GM06990 (cell line): ENCODE measurements around the gene COG7.

ENCODE experiments used
- DNase-seq: peaks from one replicate; pipeline ENCODE4 v3.0.0-alpha.2; 2011; ENCODE audit not compliant: insufficient read length; ENCODE audit errors: extremely low read depth
- H3K27me3 ChIP-seq: replicated peaks from 2 replicates; pipeline ENCODE4 v1.6.0; 2011; ENCODE audit warnings: low read length; ENCODE audit not compliant: control insufficient read depth, insufficient read depth
- H3K36me3 ChIP-seq: 2 replicates; pipeline ENCODE4 v1.5.1; 2011; ENCODE audit warnings: low read length; ENCODE audit not compliant: control insufficient read depth, insufficient read depth
- H3K4me3 ChIP-seq: replicated peaks from 2 replicates; pipeline ENCODE4 v1.5.1; 2011; ENCODE audit warnings: low read depth, mild to moderate bottlenecking, control low read depth, low read length
- CTCF ChIP-seq: IDR thresholded peaks from 2 replicates; pipeline ENCODE4 v1.5.1; 2011; ENCODE audit warnings: low read length, control low read depth, mild to moderate bottlenecking, inconsistent platforms; ENCODE audit not compliant: insufficient read depth, poor library complexity, severe bottlenecking

Gene COG7

GRCh38 chr16:23407436-23408127 is 45.4 kb downstream of the COG7 start:
- no peak for TF ChIP-seq CTCF
- Histone ChIP-seq H3K36me3 (peaks cover 7% of the 10 kb centered on the region), H3K4me3 (no peak overlapping the region), H3K27me3 (no peaks in the 10 kb centered on the region)
- no peak for DNase-seq

- Histone ChIP-seq H3K4me3 (no peak overlapping the region), H3K27me3 (no peaks in the 10 kb centered on the region), H3K36me3 (peaks cover 7% of the 10 kb centered on the region)
- no peak for DNase-seq
- TF ChIP-seq CTCF = no peak
These were observed 46.3 kb downstream of the COG7 start for GRCh38 chr16:23406546-23407240.

- H3K4me3 ChIP-seq = no peak overlapping the region
- H3K36me3 ChIP-seq = peaks cover 8% of the 10 kb centered on the region
- no peak for TF ChIP-seq CTCF
- DNase-seq = no peak
- no peaks in the 10 kb centered on the region for H3K27me3 ChIP-seq
These were observed 47.0 kb downstream of the COG7 start for GRCh38 chr16:23406024-23406423.

- no peak for TF ChIP-seq CTCF
- DNase-seq = no peak
- Histone ChIP-seq H3K36me3 (peaks cover 9% of the 10 kb centered on the region), H3K4me3 (no peak overlapping the region), H3K27me3 (no peaks in the 10 kb centered on the region)
These were observed 49.4 kb downstream of the COG7 start for GRCh38 chr16:23403547-23403946.

GRCh38 chr16:23402100-23402499 is 50.9 kb downstream of the COG7 start:
- TF ChIP-seq CTCF = no peak
- H3K4me3 ChIP-seq = no peak overlapping the region
- no peaks in the 10 kb centered on the region for H3K27me3 ChIP-seq
- peaks cover 12% of the 10 kb centered on the region for H3K36me3 ChIP-seq
- no peak for DNase-seq
